ENCODE data around the gene EYA4.

Gene EYA4

DNA sequence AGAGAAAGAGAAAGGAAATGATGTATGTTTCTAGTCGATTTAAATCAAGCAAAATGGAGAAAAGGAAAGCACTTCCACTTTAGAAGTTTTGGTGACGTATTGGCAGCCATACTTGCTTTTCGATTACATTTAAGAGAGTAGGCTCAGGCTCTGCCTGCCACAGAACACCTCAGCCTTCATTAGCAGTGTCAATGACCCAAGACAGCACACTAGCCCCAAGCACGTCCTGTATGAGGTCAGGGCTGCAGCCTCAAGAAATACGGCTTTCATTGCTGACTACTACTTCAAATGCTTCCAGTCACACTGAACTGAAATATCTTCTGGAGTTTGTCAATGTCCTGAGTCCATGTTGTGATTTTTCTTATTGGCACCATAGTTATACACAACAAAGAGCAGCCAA lies 285.3 kb downstream of the EYA4 start:
- H3K36me3 ChIP-seq (ENCODE audit: control insufficient read depth in 2 of 2, insufficient read depth in 2 of 2, low read length in 2 of 2): no peaks in the 10 kb centered on the region
- no peak overlapping the region for H3K4me3 ChIP-seq (ENCODE audit: low read length in 2 of 2)
- H3K27me3 ChIP-seq (ENCODE audit: control insufficient read depth in 2 of 2, insufficient read depth in 2 of 2, low read length in 2 of 2): no peaks in the 10 kb centered on the region
- no peak overlapping the region for H3K9ac ChIP-seq (ENCODE audit: low read depth in 1 of 2, low read length in 2 of 2)
- H3K27ac ChIP-seq (ENCODE audit: low read depth in 2 of 2, low read length in 2 of 2): no peak overlapping the region
- H3K9me3 ChIP-seq (ENCODE audit: control insufficient read depth in 2 of 2, low read length in 2 of 2): no peaks in the 10 kb centered on the region
- H3K4me1 ChIP-seq (ENCODE audit: control insufficient read depth in 2 of 2, insufficient read depth in 2 of 2, low read length in 2 of 2): no peaks in the 10 kb centered on the region

DNA sequence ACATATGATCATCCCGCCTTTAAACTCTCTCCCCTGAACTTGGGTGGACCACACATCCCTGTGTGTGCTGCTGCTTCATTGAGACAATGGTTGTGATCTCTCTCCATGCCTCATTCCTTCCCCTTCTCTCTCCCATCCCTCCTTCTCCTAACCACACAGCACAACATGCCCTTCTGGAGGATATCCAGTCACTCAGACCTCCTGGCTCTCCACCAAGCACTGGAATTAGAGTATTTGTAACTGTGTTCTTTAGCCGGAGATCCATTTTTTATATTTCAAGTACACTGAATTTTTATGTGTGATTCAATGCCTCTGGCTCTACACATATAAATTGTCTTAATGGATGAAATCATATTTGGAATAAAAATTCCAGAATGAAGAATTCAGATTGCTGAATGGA lies 287.4 kb downstream of the EYA4 start:
- no peaks in the 10 kb centered on the region for H3K4me1 ChIP-seq (ENCODE audit: control insufficient read depth in 2 of 2, insufficient read depth in 2 of 2, low read length in 2 of 2)
- no peaks in the 10 kb centered on the region for H3K27me3 ChIP-seq (ENCODE audit: control insufficient read depth in 2 of 2, insufficient read depth in 2 of 2, low read length in 2 of 2)
- no peak overlapping the region for H3K27ac ChIP-seq (ENCODE audit: low read depth in 2 of 2, low read length in 2 of 2)
- no peaks in the 10 kb centered on the region for H3K9me3 ChIP-seq (ENCODE audit: control insufficient read depth in 2 of 2, low read length in 2 of 2)
- H3K4me3 ChIP-seq (ENCODE audit: low read length in 2 of 2): no peak overlapping the region
- no peak overlapping the region for H3K9ac ChIP-seq (ENCODE audit: low read depth in 1 of 2, low read length in 2 of 2)
- H3K36me3 ChIP-seq (ENCODE audit: control insufficient read depth in 2 of 2, insufficient read depth in 2 of 2, low read length in 2 of 2): no peaks in the 10 kb centered on the region

DNA sequence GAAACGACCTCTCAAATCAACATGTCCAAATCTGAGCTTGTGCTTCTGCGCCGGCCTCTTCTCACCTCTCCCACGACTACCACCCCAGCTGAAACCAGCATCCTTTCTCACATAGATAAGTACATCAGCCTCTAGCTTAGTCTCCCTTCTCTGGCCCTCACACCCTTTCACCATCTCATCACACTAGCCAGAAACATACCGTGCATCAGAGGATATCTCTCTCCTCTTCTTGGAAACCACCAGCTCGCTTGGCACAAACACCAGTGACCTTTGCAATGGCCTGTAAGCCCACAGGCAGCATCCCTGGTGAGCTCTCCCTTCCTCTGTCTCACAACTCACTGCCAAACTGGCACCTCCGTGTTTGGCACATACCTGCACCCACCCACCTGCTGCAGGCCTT lies 291.8 kb downstream of the EYA4 start:
- no peak overlapping the region for H3K4me3 ChIP-seq (ENCODE audit: low read length in 2 of 2)
- H3K36me3 ChIP-seq (ENCODE audit: control insufficient read depth in 2 of 2, insufficient read depth in 2 of 2, low read length in 2 of 2): no peaks in the 10 kb centered on the region
- no peak overlapping the region for H3K27ac ChIP-seq (ENCODE audit: low read depth in 2 of 2, low read length in 2 of 2)
- H3K27me3 ChIP-seq (ENCODE audit: control insufficient read depth in 2 of 2, insufficient read depth in 2 of 2, low read length in 2 of 2): no peaks in the 10 kb centered on the region
- H3K4me1 ChIP-seq (ENCODE audit: control insufficient read depth in 2 of 2, insufficient read depth in 2 of 2, low read length in 2 of 2): no peaks in the 10 kb centered on the region
- no peak overlapping the region for H3K9ac ChIP-seq (ENCODE audit: low read depth in 1 of 2, low read length in 2 of 2)
- H3K9me3 ChIP-seq (ENCODE audit: control insufficient read depth in 2 of 2, low read length in 2 of 2): no peaks in the 10 kb centered on the region

DNA sequence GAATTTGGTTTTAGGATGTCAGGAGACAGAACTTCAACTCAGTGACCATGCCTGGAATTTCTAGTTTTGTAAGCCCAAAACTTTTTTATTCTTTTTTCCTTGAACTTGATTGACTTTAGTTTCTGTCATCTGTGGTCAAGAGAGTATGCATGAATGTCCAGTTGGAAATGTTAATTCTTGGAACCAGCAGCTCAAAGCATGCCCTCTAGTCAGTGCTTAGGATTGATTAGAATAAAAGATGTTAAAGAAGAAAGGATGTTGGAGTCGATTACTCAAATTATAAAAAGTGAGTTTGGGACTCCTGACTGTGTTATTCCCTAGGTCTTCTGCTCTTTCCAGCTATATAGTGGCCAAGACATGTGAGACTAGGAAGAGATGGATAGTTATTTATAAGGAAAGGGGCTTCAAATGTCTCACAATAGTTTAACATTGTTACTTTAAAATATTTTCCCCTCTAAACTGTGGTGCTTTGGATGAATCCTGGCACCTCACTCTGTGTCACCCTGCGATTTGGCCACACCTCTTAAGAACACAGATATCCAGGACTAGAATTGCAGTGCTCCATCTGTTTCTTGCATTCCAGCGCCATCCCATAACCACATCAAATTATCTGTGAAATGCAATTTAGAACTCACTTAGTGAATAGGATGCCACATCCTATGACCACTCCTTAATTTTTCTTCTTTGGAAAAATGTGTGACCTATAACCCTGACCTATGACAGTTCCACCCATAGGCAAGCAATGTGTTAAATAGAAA lies 298.5 kb downstream of the EYA4 start:
- no peaks in the 10 kb centered on the region for H3K9me3 ChIP-seq (ENCODE audit: control insufficient read depth in 2 of 2, low read length in 2 of 2)
- no peaks in the 10 kb centered on the region for H3K36me3 ChIP-seq (ENCODE audit: control insufficient read depth in 2 of 2, insufficient read depth in 2 of 2, low read length in 2 of 2)
- no peak overlapping the region for H3K4me3 ChIP-seq (ENCODE audit: low read length in 2 of 2)
- no peaks in the 10 kb centered on the region for H3K27me3 ChIP-seq (ENCODE audit: control insufficient read depth in 2 of 2, insufficient read depth in 2 of 2, low read length in 2 of 2)
- no peak overlapping the region for H3K27ac ChIP-seq (ENCODE audit: low read depth in 2 of 2, low read length in 2 of 2)
- H3K9ac ChIP-seq (ENCODE audit: low read depth in 1 of 2, low read length in 2 of 2): no peak overlapping the region
- no peaks in the 10 kb centered on the region for H3K4me1 ChIP-seq (ENCODE audit: control insufficient read depth in 2 of 2, insufficient read depth in 2 of 2, low read length in 2 of 2)

DNA sequence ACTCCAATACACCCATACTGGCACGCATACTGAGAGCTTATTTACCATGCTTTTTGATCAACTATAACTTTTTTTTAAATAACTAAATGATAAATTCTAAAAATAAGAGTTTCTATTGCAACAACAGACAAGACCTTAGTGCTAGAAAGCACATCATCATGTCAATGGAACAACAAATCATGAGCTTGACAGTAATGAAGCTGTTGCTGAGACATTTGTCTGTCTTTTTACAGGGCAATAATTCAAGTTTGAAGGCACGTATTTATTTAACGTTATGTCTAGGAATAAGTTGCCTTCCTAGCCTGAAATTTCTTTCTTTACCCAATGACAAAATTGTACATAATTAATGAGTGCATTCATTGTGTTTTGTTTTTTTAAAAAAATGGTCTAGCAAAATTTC lies 299.2 kb downstream of the EYA4 start:
- H3K4me1 ChIP-seq (ENCODE audit: control insufficient read depth in 2 of 2, insufficient read depth in 2 of 2, low read length in 2 of 2): no peaks in the 10 kb centered on the region
- no peaks in the 10 kb centered on the region for H3K27me3 ChIP-seq (ENCODE audit: control insufficient read depth in 2 of 2, insufficient read depth in 2 of 2, low read length in 2 of 2)
- H3K9me3 ChIP-seq (ENCODE audit: control insufficient read depth in 2 of 2, low read length in 2 of 2): no peaks in the 10 kb centered on the region
- H3K36me3 ChIP-seq (ENCODE audit: control insufficient read depth in 2 of 2, insufficient read depth in 2 of 2, low read length in 2 of 2): no peaks in the 10 kb centered on the region
- no peak overlapping the region for H3K4me3 ChIP-seq (ENCODE audit: low read length in 2 of 2)
- H3K27ac ChIP-seq (ENCODE audit: low read depth in 2 of 2, low read length in 2 of 2): no peak overlapping the region
- H3K9ac ChIP-seq (ENCODE audit: low read depth in 1 of 2, low read length in 2 of 2): no peak overlapping the region

DNA sequence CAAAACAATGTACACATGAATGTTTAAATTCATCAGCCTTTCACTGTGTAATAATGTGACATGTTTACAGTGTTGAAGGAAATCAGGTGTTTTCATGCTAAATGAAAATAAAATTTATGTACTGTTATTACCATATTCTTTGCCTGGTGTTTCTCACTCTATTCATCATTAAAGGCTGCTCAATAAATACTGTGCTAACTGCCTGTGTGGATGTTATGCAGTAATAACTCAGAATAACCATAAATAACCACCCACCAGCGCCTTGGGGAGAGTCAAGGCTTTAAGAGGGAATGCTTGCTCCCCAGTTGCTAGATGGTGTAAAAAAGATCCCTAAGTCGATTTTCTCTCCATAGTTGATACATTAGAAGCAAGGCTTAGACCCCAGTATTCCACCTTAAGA lies 299.9 kb downstream of the EYA4 start:
- H3K9me3 ChIP-seq (ENCODE audit: control insufficient read depth in 2 of 2, low read length in 2 of 2): no peaks in the 10 kb centered on the region
- H3K4me1 ChIP-seq (ENCODE audit: control insufficient read depth in 2 of 2, insufficient read depth in 2 of 2, low read length in 2 of 2): no peaks in the 10 kb centered on the region
- H3K36me3 ChIP-seq (ENCODE audit: control insufficient read depth in 2 of 2, insufficient read depth in 2 of 2, low read length in 2 of 2): no peaks in the 10 kb centered on the region
- no peak overlapping the region for H3K9ac ChIP-seq (ENCODE audit: low read depth in 1 of 2, low read length in 2 of 2)
- no peaks in the 10 kb centered on the region for H3K27me3 ChIP-seq (ENCODE audit: control insufficient read depth in 2 of 2, insufficient read depth in 2 of 2, low read length in 2 of 2)
- H3K27ac ChIP-seq (ENCODE audit: low read depth in 2 of 2, low read length in 2 of 2): no peak overlapping the region
- H3K4me3 ChIP-seq (ENCODE audit: low read length in 2 of 2): no peak overlapping the region

DNA sequence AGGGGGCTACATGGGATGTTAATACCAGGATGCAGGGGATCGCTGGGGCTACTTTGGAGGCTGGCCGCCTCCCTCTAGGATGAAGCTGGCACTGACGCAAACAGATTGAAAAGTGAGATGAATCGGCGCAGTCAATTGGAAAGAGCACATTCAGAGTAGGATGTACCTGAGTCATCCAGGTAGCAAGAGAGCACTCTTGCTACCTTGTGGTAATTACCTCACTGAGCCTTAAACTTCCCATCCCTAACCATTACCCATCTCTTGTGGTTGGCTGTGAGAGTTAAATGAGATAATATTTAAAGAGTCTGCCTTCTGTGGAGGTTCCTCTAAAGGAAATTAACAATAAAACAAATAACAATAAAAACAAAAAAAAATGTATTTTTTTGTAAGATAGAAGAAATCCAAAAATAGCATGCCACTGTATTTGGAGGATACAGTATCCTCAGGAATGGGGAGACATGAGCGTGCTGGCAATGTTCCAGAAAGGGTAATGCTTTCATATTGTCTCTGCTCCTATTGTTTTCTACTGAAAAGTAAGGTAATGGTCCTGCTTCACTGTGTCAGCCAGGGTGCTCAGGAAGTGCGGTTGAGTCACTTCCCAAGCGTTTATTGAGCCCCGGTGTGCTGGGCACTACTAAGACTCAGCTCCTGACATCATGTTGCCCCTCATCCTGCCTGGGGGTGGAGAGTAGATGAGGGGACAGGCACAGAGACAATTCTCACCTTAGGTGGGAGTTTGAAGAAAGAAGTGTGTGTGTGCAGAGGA lies 301.1 kb downstream of the EYA4 start:
- Histone ChIP-seq H3K4me3 (ENCODE audit: low read length in 2 of 2) (no peak overlapping the region), H3K9me3 (ENCODE audit: control insufficient read depth in 2 of 2, low read length in 2 of 2) (no peaks in the 10 kb centered on the region), H3K27ac (ENCODE audit: low read depth in 2 of 2, low read length in 2 of 2) (no peak overlapping the region), H3K4me1 (ENCODE audit: control insufficient read depth in 2 of 2, insufficient read depth in 2 of 2, low read length in 2 of 2) (no peaks in the 10 kb centered on the region), H3K27me3 (ENCODE audit: control insufficient read depth in 2 of 2, insufficient read depth in 2 of 2, low read length in 2 of 2) (no peaks in the 10 kb centered on the region), H3K36me3 (ENCODE audit: control insufficient read depth in 2 of 2, insufficient read depth in 2 of 2, low read length in 2 of 2) (no peaks in the 10 kb centered on the region), H3K9ac (ENCODE audit: low read depth in 1 of 2, low read length in 2 of 2) (no peak overlapping the region)

DNA sequence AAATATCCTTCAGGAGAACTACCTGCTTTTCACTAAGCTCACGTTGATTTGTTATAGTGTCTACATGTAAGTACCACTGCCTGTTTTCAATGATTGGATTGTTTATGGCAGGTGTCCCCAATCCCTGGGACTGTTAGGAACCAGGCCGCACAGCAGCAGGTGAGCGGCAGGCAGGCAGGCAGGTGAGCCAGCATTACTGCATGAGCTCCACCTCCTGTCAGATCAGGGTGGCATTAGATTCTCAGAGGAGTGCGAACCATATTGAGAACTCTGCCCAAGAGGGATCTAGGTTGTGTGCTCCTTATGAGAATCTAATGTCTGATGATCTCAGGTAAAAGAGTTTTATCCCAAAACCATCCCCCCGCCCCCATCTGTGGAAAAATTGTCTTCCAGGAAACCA lies 303.3 kb downstream of the EYA4 start:
- no peaks in the 10 kb centered on the region for H3K4me1 ChIP-seq (ENCODE audit: control insufficient read depth in 2 of 2, insufficient read depth in 2 of 2, low read length in 2 of 2)
- H3K36me3 ChIP-seq (ENCODE audit: control insufficient read depth in 2 of 2, insufficient read depth in 2 of 2, low read length in 2 of 2): no peaks in the 10 kb centered on the region
- no peak overlapping the region for H3K4me3 ChIP-seq (ENCODE audit: low read length in 2 of 2)
- no peaks in the 10 kb centered on the region for H3K9me3 ChIP-seq (ENCODE audit: control insufficient read depth in 2 of 2, low read length in 2 of 2)
- H3K27me3 ChIP-seq (ENCODE audit: control insufficient read depth in 2 of 2, insufficient read depth in 2 of 2, low read length in 2 of 2): no peaks in the 10 kb centered on the region
- no peak overlapping the region for H3K27ac ChIP-seq (ENCODE audit: low read depth in 2 of 2, low read length in 2 of 2)
- H3K9ac ChIP-seq (ENCODE audit: low read depth in 1 of 2, low read length in 2 of 2): no peak overlapping the region

DNA sequence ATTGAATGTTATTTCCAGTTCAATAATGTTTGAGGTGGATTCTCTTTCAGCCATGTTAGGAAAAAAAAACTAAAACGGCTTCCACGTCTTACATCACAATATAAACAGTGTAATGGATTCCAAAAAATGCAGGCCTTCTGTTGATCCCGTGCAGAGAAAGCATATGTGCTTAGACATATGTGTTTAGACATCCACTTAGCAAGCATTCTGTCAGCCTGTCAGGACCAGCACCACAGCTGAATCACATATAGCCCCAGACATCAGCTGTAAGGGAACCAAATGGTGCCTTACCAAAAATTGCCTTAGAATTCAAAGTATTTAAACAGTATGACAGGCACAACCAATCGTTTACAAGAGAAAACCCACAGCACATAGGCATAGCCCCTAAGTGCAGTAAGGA lies 304.9 kb downstream of the EYA4 start:
- Histone ChIP-seq H3K4me1 (ENCODE audit: control insufficient read depth in 2 of 2, insufficient read depth in 2 of 2, low read length in 2 of 2) (no peaks in the 10 kb centered on the region), H3K4me3 (ENCODE audit: low read length in 2 of 2) (no peak overlapping the region), H3K27ac (ENCODE audit: low read depth in 2 of 2, low read length in 2 of 2) (no peak overlapping the region), H3K9ac (ENCODE audit: low read depth in 1 of 2, low read length in 2 of 2) (no peak overlapping the region), H3K36me3 (ENCODE audit: control insufficient read depth in 2 of 2, insufficient read depth in 2 of 2, low read length in 2 of 2) (no peaks in the 10 kb centered on the region), H3K9me3 (ENCODE audit: control insufficient read depth in 2 of 2, low read length in 2 of 2) (no peaks in the 10 kb centered on the region), H3K27me3 (ENCODE audit: control insufficient read depth in 2 of 2, insufficient read depth in 2 of 2, low read length in 2 of 2) (no peaks in the 10 kb centered on the region)

DNA sequence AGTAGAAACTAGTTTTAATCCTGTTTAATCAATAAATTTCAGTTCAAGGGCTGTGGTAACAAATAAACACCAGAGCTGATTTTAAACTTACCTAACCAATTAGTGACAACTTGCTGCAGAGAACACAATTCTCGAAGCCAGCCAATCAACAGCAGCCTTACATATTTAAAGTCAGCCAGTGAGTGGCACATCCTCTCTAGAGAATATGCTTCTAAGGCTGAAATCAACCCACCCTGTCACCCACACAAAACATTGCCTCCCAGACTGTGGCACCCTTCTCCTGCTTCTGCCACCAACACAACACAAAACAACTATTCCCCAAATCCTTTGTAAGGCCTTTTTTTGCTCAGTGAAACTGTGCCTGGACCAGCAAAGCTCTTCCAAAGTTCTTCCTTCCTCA lies 306.0 kb downstream of the EYA4 start:
- H3K4me3 ChIP-seq (ENCODE audit: low read length in 2 of 2): no peak overlapping the region

More for the DNA sequence above, 306.0 kb downstream of the EYA4 start:
- Histone ChIP-seq H3K27ac (ENCODE audit: low read depth in 2 of 2, low read length in 2 of 2) (no peak overlapping the region), H3K9me3 (ENCODE audit: control insufficient read depth in 2 of 2, low read length in 2 of 2) (no peaks in the 10 kb centered on the region), H3K36me3 (ENCODE audit: control insufficient read depth in 2 of 2, insufficient read depth in 2 of 2, low read length in 2 of 2) (no peaks in the 10 kb centered on the region), H3K9ac (ENCODE audit: low read depth in 1 of 2, low read length in 2 of 2) (no peak overlapping the region), H3K4me1 (ENCODE audit: control insufficient read depth in 2 of 2, insufficient read depth in 2 of 2, low read length in 2 of 2) (no peaks in the 10 kb centered on the region), H3K27me3 (ENCODE audit: control insufficient read depth in 2 of 2, insufficient read depth in 2 of 2, low read length in 2 of 2) (no peaks in the 10 kb centered on the region)
